K562 (cell line): ENCODE data around the gene TSTD1. TPM values are rescaled to one million over a fixed set of nuclear protein-coding genes. Genes with fewer than 3 reads are reported as not detected.
"Not testable (repeated sequence)": the region's sequence is repeated elsewhere in the genome, so short reads cannot be mapped to it uniquely, and the experiment has no call there.

Source experiments
- CEBPB ChIP-seq: fragments of 450-650 bp; IDR thresholded peaks from 2 replicates; pipeline ENCODE4 v1.6.1; 2016; ENCODE audit warnings: missing genetic modification characterization, missing compliant biosample characterization
- CREB3 ChIP-seq: fragments of 450-650 bp; conservative IDR thresholded peaks from 2 replicates; pipeline ENCODE4 v1.6.1; 2016; ENCODE audit warnings: missing genetic modification characterization, low read depth, mild to moderate bottlenecking, missing compliant biosample characterization, moderate library complexity
- CXXC5 ChIP-seq: fragments of 250-450 bp; sonication (Bioruptor Pico); IDR thresholded peaks from 2 replicates; pipeline ENCODE4 v1.8.0; 2022; ENCODE audit warnings: inconsistent platforms, mild to moderate bottlenecking, moderate library complexity
- DMBX1 ChIP-seq: fragments of 250-450 bp; sonication (Bioruptor Pico); IDR thresholded peaks from 2 replicates; pipeline ENCODE4 v1.8.0; 2022; ENCODE audit warnings: inconsistent platforms, mild to moderate bottlenecking, moderate library complexity, borderline replicate concordance
- ELF4 ChIP-seq: fragments of 450-650 bp; formaldehyde crosslinking; IDR thresholded peaks from 2 replicates; pipeline ENCODE4 v1.4.0; 2022; ENCODE audit warnings: missing genetic modification characterization
- FOSL1 ChIP-seq: fragments of 200-800 bp; sonication (Bioruptor generic); conservative IDR thresholded peaks from 2 replicates; pipeline ENCODE4 v1.6.1; 2016; ENCODE audit warnings: missing genetic modification characterization, missing compliant biosample characterization
- HDAC8 ChIP-seq: fragments of 450-650 bp; IDR thresholded peaks from 2 replicates; pipeline ENCODE4 v1.6.1; 2016; ENCODE audit warnings: mild to moderate bottlenecking, missing genetic modification characterization, moderate library complexity, missing compliant biosample characterization
- HSF4 ChIP-seq: fragments of 250-450 bp; sonication (Bioruptor Pico); IDR thresholded peaks from 2 replicates; pipeline ENCODE4 v2.1.2; 2022; ENCODE audit warnings: mild to moderate bottlenecking, moderate library complexity, borderline replicate concordance
- IRF9 ChIP-seq: fragments of 450-650 bp; IDR thresholded peaks from 2 replicates; pipeline ENCODE4 v1.6.1; 2016; ENCODE audit warnings: missing biosample characterization, missing genetic modification characterization
- NR2C1 ChIP-seq, 2 experiments: fragments of 450-650 bp; IDR thresholded peaks; 2 replicates each; pipeline ENCODE4 v1.6.1; 2017; ENCODE audit warnings: mild to moderate bottlenecking in 2 of 2, antibody characterized with exemption in 1 of 2, inconsistent platforms in 1 of 2, missing compliant biosample characterization in 1 of 2, missing genetic modification characterization in 1 of 2
- PTTG1 ChIP-seq: fragments of 450-650 bp; IDR thresholded peaks from 2 replicates; pipeline ENCODE4 v1.6.1; 2016; ENCODE audit warnings: low read depth, mild to moderate bottlenecking, missing genetic modification characterization, missing compliant biosample characterization
- TEAD2 ChIP-seq: fragments of 450-650 bp; IDR thresholded peaks from 2 replicates; pipeline ENCODE4 v1.6.1; 2016; ENCODE audit warnings: missing genetic modification characterization, control low read depth, missing compliant biosample characterization
- ZBTB17 ChIP-seq: fragments of 450-650 bp; formaldehyde crosslinking; IDR thresholded peaks from 2 replicates; pipeline ENCODE4 v1.4.0; 2020; ENCODE audit warnings: mild to moderate bottlenecking
- ZNF134 ChIP-seq: fragments of 250-450 bp; sonication (Bioruptor Pico); conservative IDR thresholded peaks from 2 replicates; pipeline ENCODE4 v1.4.0; 2020
- ZNF311 ChIP-seq: fragments of 250-450 bp; sonication (Bioruptor Pico); IDR thresholded peaks from 2 replicates; pipeline ENCODE4 v1.4.0; 2020; ENCODE audit warnings: mild to moderate bottlenecking, moderate library complexity
- ZNF41 ChIP-seq: fragments of 250-450 bp; sonication (Bioruptor Pico); conservative IDR thresholded peaks from 2 replicates; pipeline ENCODE4 v1.4.0; 2020; ENCODE audit warnings: mild to moderate bottlenecking
- ZNF589 ChIP-seq: fragments of 200-800 bp; sonication (Bioruptor generic); IDR thresholded peaks from 2 replicates; pipeline ENCODE4 v1.6.1; 2016; ENCODE audit warnings: low read depth, missing genetic modification characterization, missing compliant biosample characterization
- ZNF668 ChIP-seq: fragments of 250-450 bp; sonication (Bioruptor Pico); IDR thresholded peaks from 2 replicates; pipeline ENCODE4 v1.8.0; 2022; ENCODE audit warnings: mild to moderate bottlenecking, inconsistent platforms
- ZNF76 ChIP-seq: fragments of 250-450 bp; sonication (Bioruptor Pico); IDR thresholded peaks from 2 replicates; pipeline ENCODE4 v1.4.0; 2020; ENCODE audit warnings: mild to moderate bottlenecking, moderate library complexity, borderline replicate concordance
- polyA plus RNA-seq, 8 experiments: library from polyadenylated mRNA; depleted of rRNA in 4 of 8; stranded (reverse) in 5 of 8; unstranded in 3 of 8; fragments of >200 nt; fragmentation: Nextera tagmentation in 2 of 8; fragmentation: Illumina TruSeq in 1 of 8; extraction: Ambion mirVana in 2 of 8; extraction: Trizol in 1 of 8; gene quantifications; 2 replicates each; pipeline versions ENCODE4 v1.2.1 to v1.2.3, GENCODE V29; 2011 to 2014; ENCODE audit warnings: inconsistent platforms in 1 of 8, missing spikeins in 1 of 8
- total RNA-seq, 7 experiments: library from RNA; depleted of rRNA in 6 of 7; stranded (reverse); fragments of >200 nt in 6 of 7; fragmentation: Illumina TruSeq in 2 of 7; extraction: Trizol in 2 of 7; gene quantifications; 2 replicates each; pipeline versions ENCODE4 v1.2.1 to v1.2.3, GENCODE V29; 2011 to 2021; ENCODE audit warnings: low replicate concordance in 1 of 7
- TF ChIP-seq, protein P1 (sequence below): fragments of 200-800 bp; sonication (Bioruptor generic); IDR thresholded peaks from 2 replicates; pipeline ENCODE4 v1.6.1; 2016; ENCODE audit warnings: missing genetic modification characterization, missing compliant biosample characterization

The TSTD1 gene
- total and polyA plus RNA-seq, 9 of the 15 experiments (the other 6 are each of a cell fraction or from before 2014, with no cell fraction given): 0.23 to 0.53 TPM; not detected in 7

DNA sequence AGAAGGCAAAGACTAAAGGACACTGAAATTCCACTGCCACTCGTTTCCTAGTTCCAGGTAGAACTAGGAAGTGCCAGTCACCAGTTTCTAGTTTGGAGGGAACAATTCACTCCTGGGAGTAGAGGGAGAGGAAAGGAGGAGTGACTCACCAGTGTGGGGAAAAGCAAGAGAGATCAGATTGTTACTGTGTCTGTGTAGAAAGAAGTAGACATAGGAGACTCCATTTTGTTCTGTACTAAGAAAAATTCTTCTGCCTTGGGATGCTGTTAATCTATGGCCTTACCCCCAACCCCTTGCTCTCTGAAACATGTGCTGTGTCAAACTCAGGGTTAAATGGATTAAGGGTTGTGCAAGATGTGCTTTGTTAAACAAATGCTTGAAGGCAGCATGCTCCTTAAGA, 22.1 kb downstream of the TSTD1 start (continued):
- TF ChIP-seq, protein P1, sequence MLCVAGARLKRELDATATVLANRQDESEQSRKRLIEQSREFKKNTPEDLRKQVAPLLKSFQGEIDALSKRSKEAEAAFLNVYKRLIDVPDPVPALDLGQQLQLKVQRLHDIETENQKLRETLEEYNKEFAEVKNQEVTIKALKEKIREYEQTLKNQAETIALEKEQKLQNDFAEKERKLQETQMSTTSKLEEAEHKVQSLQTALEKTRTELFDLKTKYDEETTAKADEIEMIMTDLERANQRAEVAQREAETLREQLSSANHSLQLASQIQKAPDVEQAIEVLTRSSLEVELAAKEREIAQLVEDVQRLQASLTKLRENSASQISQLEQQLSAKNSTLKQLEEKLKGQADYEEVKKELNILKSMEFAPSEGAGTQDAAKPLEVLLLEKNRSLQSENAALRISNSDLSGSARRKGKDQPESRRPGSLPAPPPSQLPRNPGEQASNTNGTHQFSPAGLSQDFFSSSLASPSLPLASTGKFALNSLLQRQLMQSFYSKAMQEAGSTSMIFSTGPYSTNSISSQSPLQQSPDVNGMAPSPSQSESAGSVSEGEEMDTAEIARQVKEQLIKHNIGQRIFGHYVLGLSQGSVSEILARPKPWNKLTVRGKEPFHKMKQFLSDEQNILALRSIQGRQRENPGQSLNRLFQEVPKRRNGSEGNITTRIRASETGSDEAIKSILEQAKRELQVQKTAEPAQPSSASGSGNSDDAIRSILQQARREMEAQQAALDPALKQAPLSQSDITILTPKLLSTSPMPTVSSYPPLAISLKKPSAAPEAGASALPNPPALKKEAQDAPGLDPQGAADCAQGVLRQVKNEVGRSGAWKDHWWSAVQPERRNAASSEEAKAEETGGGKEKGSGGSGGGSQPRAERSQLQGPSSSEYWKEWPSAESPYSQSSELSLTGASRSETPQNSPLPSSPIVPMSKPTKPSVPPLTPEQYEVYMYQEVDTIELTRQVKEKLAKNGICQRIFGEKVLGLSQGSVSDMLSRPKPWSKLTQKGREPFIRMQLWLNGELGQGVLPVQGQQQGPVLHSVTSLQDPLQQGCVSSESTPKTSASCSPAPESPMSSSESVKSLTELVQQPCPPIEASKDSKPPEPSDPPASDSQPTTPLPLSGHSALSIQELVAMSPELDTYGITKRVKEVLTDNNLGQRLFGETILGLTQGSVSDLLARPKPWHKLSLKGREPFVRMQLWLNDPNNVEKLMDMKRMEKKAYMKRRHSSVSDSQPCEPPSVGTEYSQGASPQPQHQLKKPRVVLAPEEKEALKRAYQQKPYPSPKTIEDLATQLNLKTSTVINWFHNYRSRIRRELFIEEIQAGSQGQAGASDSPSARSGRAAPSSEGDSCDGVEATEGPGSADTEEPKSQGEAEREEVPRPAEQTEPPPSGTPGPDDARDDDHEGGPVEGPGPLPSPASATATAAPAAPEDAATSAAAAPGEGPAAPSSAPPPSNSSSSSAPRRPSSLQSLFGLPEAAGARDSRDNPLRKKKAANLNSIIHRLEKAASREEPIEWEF (CRISPR knock-in tag): 0 out of 2 replicates have a peak, but pooled peaks have one; percentile 38
- TF ChIP-seq ZNF668 (peak; percentile 92), HDAC8 (peak; percentile 74; the same call in 1 of the 2 replicates), ELF4 (peak; percentile 52; the same call in 1 of the 2 replicates), FOSL1 (0 out of 2 replicates have a peak, but pooled peaks have one; percentile 14), ZNF76 (CRISPR knock-in tag) (peak; percentile 46; the same call in 1 of the 2 replicates), IRF9 (tag) (peak; percentile 89), CXXC5 (CRISPR knock-in tag) (peak; percentile 84), DMBX1 (CRISPR knock-in tag) (peak; percentile 98), CREB3 (tag) (peak; percentile 93; the same call in 1 of the 2 replicates), ZNF41 (CRISPR knock-in tag) (peak; percentile 76; the same call in 1 of the 2 replicates), TEAD2 (tag) (peak; percentile 50; the same call in 1 of the 2 replicates), ZBTB17 (CRISPR knock-in tag) (0 out of 2 replicates have a peak, but pooled peaks have one; percentile 53), CEBPB (tag) (peak; percentile 60), NR2C1 (tag; IDR thresholded peaks at IDR 0.05) (peak; percentile 91), ZNF134 (CRISPR knock-in tag) (0 out of 2 replicates have a peak, but pooled peaks have one; percentile 60), ZNF589 (CRISPR knock-in tag) (peak; percentile 45; the same call in 1 of the 2 replicates), HSF4 (CRISPR knock-in tag) (peak; percentile 76; the same call in 1 of the 2 replicates), PTTG1 (peak; percentile 89), ZNF311 (CRISPR knock-in tag) (peak; percentile 94)
- TF ChIP-seq NR2C1 (IDR thresholded peaks at IDR 0.05): not testable (repeated sequence)
